Neuron (in vitro differentiated cells): ENCODE results near the gene OMP.

Source experiments
- H2AFZ ChIP-seq: one replicate; pipeline ENCODE4 v1.6.1; 2013; ENCODE audit warnings: low read depth, mild to moderate bottlenecking, inconsistent platforms, low read length, moderate library complexity
- H3K27me3 ChIP-seq: one replicate; pipeline ENCODE4 v1.6.1; 2013; ENCODE audit warnings: low read length; ENCODE audit not compliant: insufficient read depth
- H3K36me3 ChIP-seq: one replicate; pipeline ENCODE4 v1.6.1; 2013; ENCODE audit warnings: low read length; ENCODE audit not compliant: insufficient read depth
- H3K4me1 ChIP-seq: one replicate; pipeline ENCODE4 v1.6.1; 2013; ENCODE audit warnings: low read length; ENCODE audit not compliant: insufficient read depth
- H3K4me3 ChIP-seq: 2 replicates; pipeline ENCODE4 v1.5.1; 2013; ENCODE audit warnings: mild to moderate bottlenecking, low read length, moderate library complexity
- H3K9me3 ChIP-seq: one replicate; pipeline ENCODE4 v1.6.1; 2013; ENCODE audit warnings: low read length

The OMP gene

DNA sequence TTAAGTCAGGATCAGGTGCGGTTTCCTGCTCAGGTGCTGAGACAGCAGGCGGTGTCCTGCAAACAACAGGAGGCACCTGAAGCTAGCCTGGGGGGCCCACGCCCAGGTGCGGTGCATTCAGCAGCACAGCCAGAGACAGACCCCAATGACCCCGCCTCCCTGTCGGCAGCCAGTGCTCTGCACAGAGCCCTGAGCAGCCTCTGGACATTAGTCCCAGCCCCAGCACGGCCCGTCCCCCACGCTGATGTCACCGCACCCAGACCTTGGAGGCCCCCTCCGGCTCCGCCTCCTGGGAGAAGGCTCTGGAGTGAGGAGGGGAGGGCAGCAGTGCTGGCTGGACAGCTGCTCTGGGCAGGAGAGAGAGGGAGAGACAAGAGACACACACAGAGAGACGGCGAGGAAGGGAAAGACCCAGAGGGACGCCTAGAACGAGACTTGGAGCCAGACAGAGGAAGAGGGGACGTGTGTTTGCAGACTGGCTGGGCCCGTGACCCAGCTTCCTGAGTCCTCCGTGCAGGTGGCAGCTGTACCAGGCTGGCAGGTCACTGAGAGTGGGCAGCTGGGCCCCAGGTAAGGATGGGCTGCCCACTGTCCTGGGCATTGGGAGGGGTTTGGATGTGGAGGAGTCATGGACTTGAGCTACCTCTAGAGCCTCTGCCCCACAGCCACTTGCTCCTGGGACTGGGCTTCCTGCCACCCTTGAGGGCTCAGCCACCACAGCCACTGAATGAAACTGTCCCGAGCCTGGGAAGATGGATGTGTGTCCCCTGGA lies 25.5 kb downstream of the OMP start, which contains the start of gene MYO7A:
TSS of gene MYO7A (plus strand) at position 327 of the 772 bp plus-strand sequence. CDS start 2,389 bp downstream, outside the sequence.
- H3K4me3 ChIP-seq: peak within 1 kb of the TSS; percentile 36
- H3K36me3 ChIP-seq: peaks cover 20% of the 10 kb centered on the region
- no peaks in the 10 kb centered on the region for H3K9me3 ChIP-seq
- peaks cover 13% of the 10 kb centered on the region for H3K4me1 ChIP-seq
- H2AFZ ChIP-seq: peak within 1 kb of the TSS; percentile 24
- H3K27me3 ChIP-seq: no peaks in the 10 kb centered on the region

DNA sequence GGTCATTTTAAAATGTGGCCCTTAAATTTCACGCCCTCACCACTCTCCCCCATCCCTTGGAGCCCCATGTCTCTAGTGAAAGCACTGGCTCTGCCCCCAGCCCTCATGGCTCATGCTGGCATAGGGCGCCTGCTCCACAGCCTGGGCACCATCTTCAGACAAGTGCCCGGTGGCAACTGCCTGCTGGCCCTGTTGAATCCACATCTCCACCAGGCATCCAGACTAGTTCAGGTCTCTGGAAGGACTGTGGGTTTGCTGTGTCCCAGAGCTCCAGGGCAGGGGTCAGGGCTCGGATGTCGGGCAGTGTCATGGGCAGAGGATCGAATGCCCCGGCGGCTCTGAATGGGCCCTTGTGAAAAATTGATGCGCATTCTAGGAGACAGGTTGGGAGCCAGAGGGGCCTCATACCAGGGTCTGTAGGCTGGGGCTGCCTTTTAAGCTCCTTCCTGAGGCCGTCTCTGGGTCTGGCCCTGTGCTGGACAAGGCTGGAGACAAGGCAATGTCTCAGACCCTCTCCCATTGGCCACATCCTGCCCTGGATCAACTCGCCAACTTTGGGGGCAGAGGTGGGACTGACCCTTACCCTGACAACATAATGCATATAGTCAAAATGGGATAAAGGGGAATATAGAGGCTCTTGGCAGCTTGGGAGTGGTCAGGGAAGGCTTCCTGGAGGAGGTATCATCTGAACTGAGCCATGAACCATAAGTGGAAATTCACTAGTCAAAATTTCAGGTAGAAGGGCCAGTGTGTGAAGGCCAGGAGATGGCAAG lies 26.6 kb downstream of the OMP start:
- Histone ChIP-seq H3K9me3 (no peaks in the 10 kb centered on the region), H3K27me3 (no peaks in the 10 kb centered on the region), H3K4me1 (peaks cover 13% of the 10 kb centered on the region), H3K36me3 (peaks cover 10% of the 10 kb centered on the region), H3K4me3 (no peak overlapping the region), H2AFZ (no peak overlapping the region)

DNA sequence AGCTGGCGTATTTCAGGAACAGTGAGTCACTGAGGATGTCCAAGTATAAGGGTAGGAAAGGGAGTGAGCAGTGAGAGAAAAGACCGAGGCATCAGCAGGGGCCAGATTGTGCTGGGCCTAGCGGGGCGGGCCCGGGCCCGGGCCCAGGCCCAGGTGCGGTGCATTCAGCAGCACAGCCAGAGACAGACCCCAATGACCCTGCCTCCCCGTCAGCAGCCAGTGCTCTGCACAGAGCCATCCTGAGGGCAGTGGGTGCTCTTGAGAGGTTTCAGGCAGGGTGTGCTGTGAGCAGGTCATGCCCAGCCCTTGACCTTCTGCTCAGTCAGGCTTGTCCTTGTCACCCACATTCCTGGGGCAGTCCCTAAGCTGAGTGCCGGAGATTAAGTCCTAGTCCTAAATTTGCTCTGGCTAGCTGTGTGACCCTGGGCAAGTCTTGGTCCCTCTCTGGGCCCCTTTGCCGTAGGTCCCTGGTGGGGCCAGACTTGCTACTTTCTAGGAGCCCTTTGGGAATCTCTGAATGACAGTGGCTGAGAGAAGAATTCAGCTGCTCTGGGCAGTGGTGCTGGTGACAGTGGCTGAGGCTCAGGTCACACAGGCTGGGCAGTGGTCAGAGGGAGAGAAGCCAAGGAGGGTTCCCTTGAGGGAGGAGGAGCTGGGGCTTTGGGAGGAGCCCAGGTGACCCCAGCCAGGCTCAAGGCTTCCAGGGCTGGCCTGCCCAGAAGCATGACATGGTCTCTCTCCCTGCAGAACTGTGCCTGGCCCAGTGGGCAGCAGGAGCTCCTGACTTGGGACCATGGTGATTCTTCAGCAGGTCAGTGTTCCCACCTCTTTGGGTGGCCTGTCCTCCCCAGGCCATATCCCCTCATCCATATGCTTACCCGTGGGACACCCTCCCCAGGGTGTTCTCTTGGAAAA lies 27.5 kb downstream of the OMP start:
- Histone ChIP-seq H3K4me1 (peaks cover 13% of the 10 kb centered on the region), H2AFZ (no peak overlapping the region), H3K27me3 (no peaks in the 10 kb centered on the region), H3K4me3 (no peak overlapping the region), H3K9me3 (no peaks in the 10 kb centered on the region), H3K36me3 (peaks cover 3% of the 10 kb centered on the region)

GRCh38 chr11:77130763-77131513 lies 28.3 kb downstream of the OMP start:
- Histone ChIP-seq H3K4me3 (no peak overlapping the region), H2AFZ (no peak overlapping the region), H3K9me3 (no peaks in the 10 kb centered on the region)

DNA sequence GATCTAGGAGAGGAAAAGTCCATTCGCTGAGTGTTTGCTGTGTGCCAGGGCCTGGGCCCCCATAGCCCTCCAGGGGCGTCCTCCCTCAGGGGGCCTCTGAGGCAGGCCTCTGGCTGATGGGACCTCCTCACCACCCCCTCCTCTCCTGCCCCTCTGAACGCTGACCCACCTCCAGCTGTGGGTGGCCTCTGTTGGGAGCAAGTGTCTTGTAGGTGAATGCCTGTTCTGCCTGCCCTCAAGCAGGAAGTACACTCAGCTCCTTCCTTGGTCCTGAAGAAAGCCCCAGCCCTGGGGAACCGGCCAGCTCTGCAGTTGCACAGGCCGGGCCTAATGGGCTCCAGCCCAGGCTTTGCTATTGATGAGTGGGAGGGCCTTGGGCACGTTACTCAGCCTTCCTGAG lies 28.9 kb downstream of the OMP start:
- Histone ChIP-seq H3K4me1 (peaks cover 13% of the 10 kb centered on the region), H2AFZ (no peak overlapping the region), H3K4me3 (no peak overlapping the region), H3K27me3 (no peaks in the 10 kb centered on the region), H3K9me3 (no peaks in the 10 kb centered on the region), H3K36me3 (no peaks in the 10 kb centered on the region)

More at GRCh38 chr11:77130763-77131513, 28.3 kb downstream of the OMP start:
- peaks cover 13% of the 10 kb centered on the region for H3K4me1 ChIP-seq
- no peaks in the 10 kb centered on the region for H3K27me3 ChIP-seq
- no peaks in the 10 kb centered on the region for H3K36me3 ChIP-seq

DNA sequence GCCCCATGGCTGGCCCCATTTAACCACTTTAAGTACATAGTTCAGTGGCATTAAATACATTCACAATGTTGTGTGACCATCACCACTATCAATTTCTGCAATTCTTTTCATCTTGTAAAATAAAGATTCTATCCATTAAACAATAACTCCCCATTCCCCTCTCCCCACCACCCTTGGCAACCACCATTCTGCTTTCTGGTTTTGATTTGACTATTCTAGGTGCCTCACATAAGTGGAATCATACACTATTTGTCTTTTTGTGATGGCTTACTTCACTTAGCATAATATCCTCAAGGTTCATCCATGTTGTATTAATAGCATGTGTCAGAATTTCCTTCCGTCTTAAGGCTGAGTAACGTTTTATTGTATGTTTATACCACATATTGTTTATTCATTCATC lies 32.4 kb downstream of the OMP start:
- Histone ChIP-seq H3K4me1 (no peaks in the 10 kb centered on the region), H2AFZ (no peak overlapping the region), H3K4me3 (no peak overlapping the region), H3K36me3 (no peaks in the 10 kb centered on the region), H3K27me3 (no peaks in the 10 kb centered on the region), H3K9me3 (no peaks in the 10 kb centered on the region)

DNA sequence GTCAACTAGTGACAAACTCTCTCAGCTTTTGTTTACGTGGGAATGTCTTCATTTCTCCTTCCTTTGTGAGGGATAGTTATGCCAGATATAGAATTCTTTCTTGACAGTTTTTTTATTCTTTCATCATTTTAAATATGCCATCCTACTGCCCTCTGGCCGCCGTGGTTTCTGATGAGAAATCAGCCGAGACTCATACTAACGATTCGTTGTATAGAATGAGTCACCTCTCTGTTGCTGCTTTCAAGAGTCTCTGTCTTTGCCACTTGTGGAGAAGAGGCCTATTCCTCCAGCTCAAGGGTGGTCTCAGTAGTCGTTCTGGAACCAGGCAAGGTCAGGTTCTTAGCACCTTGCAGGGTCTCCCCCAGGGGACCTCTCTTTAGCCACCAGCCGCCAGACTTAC lies 33.4 kb downstream of the OMP start:
- H3K27me3 ChIP-seq: peaks cover 4% of the 10 kb centered on the region
- H3K36me3 ChIP-seq: no peaks in the 10 kb centered on the region
- H3K4me1 ChIP-seq: no peaks in the 10 kb centered on the region
- no peaks in the 10 kb centered on the region for H3K9me3 ChIP-seq
- no peak overlapping the region for H2AFZ ChIP-seq
- no peak overlapping the region for H3K4me3 ChIP-seq

DNA sequence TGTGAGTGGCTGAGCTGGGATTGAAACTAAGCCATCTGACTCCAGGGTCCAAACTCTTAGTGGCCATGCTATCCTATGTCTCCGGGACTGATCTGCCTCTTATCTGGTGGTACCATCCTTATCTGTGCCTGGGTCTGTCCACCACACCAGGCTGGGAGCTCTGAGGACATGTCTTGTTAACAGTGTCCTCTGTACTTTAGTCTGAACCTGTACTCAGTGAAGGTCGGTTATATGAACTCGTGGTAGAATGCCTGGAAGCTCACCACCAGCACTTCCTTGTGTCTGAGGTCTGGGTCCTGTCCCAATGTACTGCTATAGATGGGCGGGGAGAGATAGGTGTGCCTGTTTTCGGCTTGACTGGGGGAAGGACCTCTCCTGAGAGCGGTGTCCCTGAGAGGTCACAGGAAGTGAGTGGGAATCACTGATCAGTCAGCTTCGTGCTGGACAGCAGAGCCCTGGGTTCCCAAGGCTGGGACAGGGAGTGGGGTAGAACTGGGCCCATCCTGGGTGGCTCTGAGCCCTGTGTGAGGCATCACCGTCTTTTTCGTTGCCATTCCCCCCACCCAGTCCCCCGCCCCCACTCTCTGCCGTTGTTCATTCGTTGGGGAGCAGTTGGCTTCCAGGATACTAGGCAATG lies 34.3 kb downstream of the OMP start:
- H3K4me3 ChIP-seq: no peak overlapping the region
- H3K9me3 ChIP-seq: no peaks in the 10 kb centered on the region
- H3K4me1 ChIP-seq: no peaks in the 10 kb centered on the region
- H3K27me3 ChIP-seq: peaks cover 4% of the 10 kb centered on the region
- no peaks in the 10 kb centered on the region for H3K36me3 ChIP-seq
- H2AFZ ChIP-seq: no peak overlapping the region

DNA sequence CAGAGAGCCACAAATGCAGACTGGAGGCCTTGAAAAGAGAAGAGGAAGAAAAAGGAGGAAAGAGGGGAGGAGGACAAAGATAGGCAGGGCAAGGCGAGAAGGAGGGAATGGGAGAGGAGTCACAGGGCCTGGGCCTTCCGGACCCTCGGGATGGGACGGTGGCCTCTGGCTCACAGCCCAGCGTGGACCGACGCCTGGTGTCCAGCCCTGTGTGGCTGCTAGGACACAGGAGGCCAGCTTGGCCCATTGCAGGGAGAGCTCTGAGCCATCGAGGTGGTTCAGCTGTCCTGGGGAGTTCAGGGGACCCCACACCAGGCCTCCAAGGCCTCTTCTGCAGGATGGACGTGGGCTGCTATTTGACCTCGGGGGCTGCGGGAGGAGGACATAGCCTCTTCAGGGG lies 34.8 kb downstream of the OMP start:
- H3K4me1 ChIP-seq: no peaks in the 10 kb centered on the region
- H3K4me3 ChIP-seq: no peak overlapping the region
- H3K27me3 ChIP-seq: peaks cover 4% of the 10 kb centered on the region
- no peaks in the 10 kb centered on the region for H3K9me3 ChIP-seq
- no peak overlapping the region for H2AFZ ChIP-seq
- no peaks in the 10 kb centered on the region for H3K36me3 ChIP-seq

DNA sequence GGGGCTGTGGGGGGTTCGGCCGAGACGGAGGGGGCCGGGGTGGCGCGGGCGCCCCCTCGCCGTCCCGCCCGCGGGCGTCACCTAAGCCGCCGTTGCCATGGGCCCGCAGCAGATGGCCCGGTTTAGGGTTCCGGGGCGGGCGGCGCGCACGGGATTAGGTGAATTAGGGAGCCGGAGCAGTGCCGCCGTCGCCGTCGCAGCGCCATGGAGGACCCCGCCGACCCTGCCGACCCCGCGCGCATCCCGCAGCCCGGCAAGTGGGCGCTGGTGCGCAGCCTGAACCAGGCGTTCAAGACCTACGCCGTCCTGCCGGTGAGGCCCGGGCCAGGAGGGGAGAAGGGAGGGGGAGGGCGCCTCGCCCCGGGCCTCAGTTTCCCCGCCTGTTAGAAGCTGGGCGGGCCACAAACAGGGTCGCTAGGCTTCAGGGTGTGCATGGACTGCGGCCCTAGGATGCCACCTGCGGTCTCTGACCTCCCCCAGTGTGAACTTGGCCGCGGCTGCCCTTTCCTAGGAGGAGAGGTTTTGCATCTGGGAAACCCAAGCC lies 35.5 kb downstream of the OMP start:
- Histone ChIP-seq H3K9me3 (no peaks in the 10 kb centered on the region), H3K4me1 (no peaks in the 10 kb centered on the region), H3K27me3 (peaks cover 4% of the 10 kb centered on the region), H3K4me3 (no peak overlapping the region), H3K36me3 (no peaks in the 10 kb centered on the region), H2AFZ (no peak overlapping the region)

GRCh38 chr11:77139201-77139600 lies 36.6 kb downstream of the OMP start:
- no peaks in the 10 kb centered on the region for H3K4me1 ChIP-seq
- H3K27me3 ChIP-seq: peaks cover 4% of the 10 kb centered on the region
- no peak overlapping the region for H2AFZ ChIP-seq
- H3K9me3 ChIP-seq: no peaks in the 10 kb centered on the region
- no peak overlapping the region for H3K4me3 ChIP-seq
- no peaks in the 10 kb centered on the region for H3K36me3 ChIP-seq
